Measurements from ENCODE around the gene ADCK1. TPM values are rescaled to one million over a fixed set of nuclear protein-coding genes. Genes with fewer than 3 reads are reported as not detected.

The ADCK1 gene
- total RNA-seq, 2 donors from 2014 or later, result 6.9 to 7.4 TPM

GRCh38 chr14:77866932-77867331 is 67.0 kb downstream of the ADCK1 start:
- no peaks in the 10 kb centered on the region for H3K27me3 ChIP-seq (ENCODE audit: control insufficient read depth, insufficient read depth, low read length, poor library complexity, severe bottlenecking)
- H3K4me1 ChIP-seq (ENCODE audit: control insufficient read depth, insufficient read depth, low read length), result no peaks in the 10 kb centered on the region
- no peaks in the 10 kb centered on the region for H3K4me1 Mint-ChIP-seq
- no peaks in the 10 kb centered on the region for H3K9me3 ChIP-seq (ENCODE audit: control insufficient read depth, low read length)
- H3K9ac ChIP-seq (ENCODE audit: extremely low read depth, low read length, poor library complexity, severe bottlenecking), result no peak overlapping the region
- peaks cover 3% of the 10 kb centered on the region for H3K36me3 Mint-ChIP-seq (ENCODE audit: low read depth)
- H3K27ac ChIP-seq (ENCODE audit: low read depth, low read length), result no peak overlapping the region
- no peak overlapping the region for H3K4me3 ChIP-seq (ENCODE audit: low read length)
- no peaks in the 10 kb centered on the region for H3K36me3 ChIP-seq (ENCODE audit: control insufficient read depth, insufficient read depth, low read length)
- H3K27ac Mint-ChIP-seq, result no peak overlapping the region
- DNase-seq, result no peak
- WGBS, 2 experiments (ENCODE audit: insufficient coverage in 1 of 2, insufficient read length in 1 of 2), result 94 to 100% methylated on average over 2 to 3 of the region's 3 CpGs
- no peak for TF ChIP-seq CTCF (conservative IDR thresholded peaks at IDR 0.05)
- H3K9me3 Mint-ChIP-seq, result peaks cover 8% of the 10 kb centered on the region
- H3K27me3 Mint-ChIP-seq (ENCODE audit: insufficient read depth), result no peaks in the 10 kb centered on the region
- no peak overlapping the region for H3K4me3 Mint-ChIP-seq

- Mint-ChIP-seq H3K4me1 (no peaks in the 10 kb centered on the region), H3K27me3 (ENCODE audit: insufficient read depth) (no peaks in the 10 kb centered on the region), H3K27ac (no peak overlapping the region), H3K4me3 (no peak overlapping the region), H3K9me3 (peaks cover 8% of the 10 kb centered on the region), H3K36me3 (ENCODE audit: low read depth) (peaks cover 3% of the 10 kb centered on the region)
- Histone ChIP-seq H3K4me3 (ENCODE audit: low read length) (no peak overlapping the region), H3K4me1 (ENCODE audit: control insufficient read depth, insufficient read depth, low read length) (no peaks in the 10 kb centered on the region), H3K9me3 (ENCODE audit: control insufficient read depth, low read length) (no peaks in the 10 kb centered on the region), H3K27ac (ENCODE audit: low read depth, low read length) (no peak overlapping the region), H3K27me3 (ENCODE audit: control insufficient read depth, insufficient read depth, low read length, poor library complexity, severe bottlenecking) (no peaks in the 10 kb centered on the region), H3K36me3 (ENCODE audit: control insufficient read depth, insufficient read depth, low read length) (no peaks in the 10 kb centered on the region), H3K9ac (ENCODE audit: extremely low read depth, low read length, poor library complexity, severe bottlenecking) (no peak overlapping the region)
- no peak for TF ChIP-seq CTCF (conservative IDR thresholded peaks at IDR 0.05)
- WGBS, 2 experiments (ENCODE audit: insufficient coverage in 1 of 2, insufficient read length in 1 of 2), result 88 to 96% methylated on average over 6 to 7 of the region's 7 CpGs
- no peak for DNase-seq
Measured at GRCh38 chr14:77867476-77867875, 67.6 kb downstream of the ADCK1 start.

GRCh38 chr14:77868552-77869285 is 68.8 kb downstream of the ADCK1 start:
- H3K9me3 Mint-ChIP-seq, result peaks cover 8% of the 10 kb centered on the region
- no peak overlapping the region for H3K9ac ChIP-seq (ENCODE audit: extremely low read depth, low read length, poor library complexity, severe bottlenecking)
- H3K27ac ChIP-seq (ENCODE audit: low read depth, low read length), result no peak overlapping the region
- no peak for TF ChIP-seq CTCF (conservative IDR thresholded peaks at IDR 0.05)
- H3K36me3 ChIP-seq (ENCODE audit: control insufficient read depth, insufficient read depth, low read length), result no peaks in the 10 kb centered on the region
- H3K27me3 Mint-ChIP-seq (ENCODE audit: insufficient read depth), result no peaks in the 10 kb centered on the region
- WGBS, 2 experiments (ENCODE audit: insufficient coverage in 1 of 2, insufficient read length in 1 of 2), result 84 to 98% methylated on average over 9 to 13 of the region's 13 CpGs
- no peak overlapping the region for H3K4me3 Mint-ChIP-seq
- H3K27me3 ChIP-seq (ENCODE audit: control insufficient read depth, insufficient read depth, low read length, poor library complexity, severe bottlenecking), result no peaks in the 10 kb centered on the region
- H3K4me1 Mint-ChIP-seq, result no peaks in the 10 kb centered on the region
- no peak overlapping the region for H3K4me3 ChIP-seq (ENCODE audit: low read length)
- no peaks in the 10 kb centered on the region for H3K9me3 ChIP-seq (ENCODE audit: control insufficient read depth, low read length)
- peaks cover 3% of the 10 kb centered on the region for H3K36me3 Mint-ChIP-seq (ENCODE audit: low read depth)
- no peak overlapping the region for H3K27ac Mint-ChIP-seq
- no peaks in the 10 kb centered on the region for H3K4me1 ChIP-seq (ENCODE audit: control insufficient read depth, insufficient read depth, low read length)
- DNase-seq, result no peak
